Parathyroid adenoma (tissue), 2 donors: ENCODE results near the gene SULT1A1.
A peak's percentile ranks its signal among the peaks of the same experiment; 100 is the strongest.

Experiments
- H2AFZ ChIP-seq: fragments of 300-600 bp; sonication (generic); one replicate; pipeline ENCODE4 v1.7.0; 2017; ENCODE audit warnings: antibody characterized with exemption, mild to moderate bottlenecking
- H3K27ac ChIP-seq: fragments of 300-600 bp; sonication (generic); one replicate; pipeline ENCODE4 v1.7.0; 2017
- H3K27me3 ChIP-seq: fragments of 300-600 bp; sonication (generic); one replicate; pipeline ENCODE4 v1.7.0; 2017; ENCODE audit warnings: low read length; ENCODE audit not compliant: control insufficient read depth, insufficient read depth
- H3K36me3 ChIP-seq: fragments of 300-600 bp; sonication (generic); one replicate; pipeline ENCODE4 v1.7.0; 2017; ENCODE audit warnings: low read length; ENCODE audit not compliant: control insufficient read depth, insufficient read depth
- H3K4me1 ChIP-seq: fragments of 300-600 bp; sonication (generic); one replicate; pipeline ENCODE4 v1.7.0; 2017; ENCODE audit warnings: control low read depth
- H3K4me2 ChIP-seq: fragments of 300-600 bp; sonication (generic); one replicate; pipeline ENCODE4 v1.7.0; 2017; ENCODE audit warnings: low read length
- H3K4me3 ChIP-seq: fragments of 300-600 bp; sonication (generic); one replicate; pipeline ENCODE4 v1.7.0; 2017; ENCODE audit warnings: low read depth, low read length
- H3K79me2 ChIP-seq: fragments of 300-600 bp; sonication (generic); one replicate; pipeline ENCODE4 v1.7.0; 2017; ENCODE audit warnings: control low read depth
- H3K9ac ChIP-seq: fragments of 300-600 bp; sonication (generic); one replicate; pipeline ENCODE4 v1.7.0; 2017; ENCODE audit warnings: mild to moderate bottlenecking
- H3K9me3 ChIP-seq: fragments of 300-600 bp; sonication (generic); one replicate; pipeline ENCODE4 v1.7.0; 2017; ENCODE audit warnings: low read length; ENCODE audit not compliant: control insufficient read depth
- CTCF ChIP-seq: fragments of 300-600 bp; sonication (generic); IDR thresholded peaks from one replicate; pipeline ENCODE4 v1.7.0; 2017; ENCODE audit warnings: antibody characterized with exemption, mild to moderate bottlenecking
- donor health status: primary hyperparathyroidism.

Gene SULT1A1

GRCh38 chr16:28563218-28563617 is 46.6 kb downstream of the SULT1A1 start:
- H3K79me2 ChIP-seq: peaks cover 44% of the 10 kb centered on the region
- no peaks in the 10 kb centered on the region for H3K27me3 ChIP-seq
- no peak for TF ChIP-seq CTCF
- H3K9ac ChIP-seq: no peak overlapping the region
- H3K36me3 ChIP-seq: no peaks in the 10 kb centered on the region
- no peak overlapping the region for H2AFZ ChIP-seq
- no peaks in the 10 kb centered on the region for H3K9me3 ChIP-seq
- peaks cover 15% of the 10 kb centered on the region for H3K4me1 ChIP-seq
- no peak overlapping the region for H3K4me2 ChIP-seq
- no peak overlapping the region for H3K4me3 ChIP-seq
- H3K27ac ChIP-seq: no peak overlapping the region

- Histone ChIP-seq H3K4me1 (peaks cover 15% of the 10 kb centered on the region), H3K9ac (no peak overlapping the region), H3K79me2 (peaks cover 34% of the 10 kb centered on the region), H3K9me3 (no peaks in the 10 kb centered on the region), H3K27ac (peak overlapping the region; percentile 58), H3K4me3 (no peak overlapping the region), H2AFZ (peak overlapping the region; percentile 4), H3K27me3 (no peaks in the 10 kb centered on the region), H3K4me2 (peak overlapping the region; percentile 35), H3K36me3 (no peaks in the 10 kb centered on the region)
- no peak for TF ChIP-seq CTCF
Measured at GRCh38 chr16:28562199-28562598, 47.6 kb downstream of the SULT1A1 start.

GRCh38 chr16:28561557-28562187 is 48.2 kb downstream of the SULT1A1 start:
- no peak overlapping the region for H3K9ac ChIP-seq
- H3K79me2 ChIP-seq: peaks cover 31% of the 10 kb centered on the region
- no peak overlapping the region for H3K4me3 ChIP-seq
- peak overlapping the region; percentile 4 for H2AFZ ChIP-seq
- TF ChIP-seq CTCF: no peak
- no peaks in the 10 kb centered on the region for H3K9me3 ChIP-seq
- no peaks in the 10 kb centered on the region for H3K36me3 ChIP-seq
- no peaks in the 10 kb centered on the region for H3K27me3 ChIP-seq
- peak overlapping the region; percentile 35 for H3K4me2 ChIP-seq
- H3K27ac ChIP-seq: peak overlapping the region; percentile 58
- peaks cover 15% of the 10 kb centered on the region for H3K4me1 ChIP-seq

GRCh38 chr16:28558456-28558855 is 51.4 kb downstream of the SULT1A1 start:
- Histone ChIP-seq H3K9ac (no peak overlapping the region), H3K27ac (no peak overlapping the region), H3K36me3 (no peaks in the 10 kb centered on the region), H3K27me3 (no peaks in the 10 kb centered on the region), H3K9me3 (no peaks in the 10 kb centered on the region), H3K4me1 (peaks cover 22% of the 10 kb centered on the region), H3K4me2 (no peak overlapping the region), H3K79me2 (peaks cover 14% of the 10 kb centered on the region), H3K4me3 (no peak overlapping the region), H2AFZ (no peak overlapping the region)
- no peak for TF ChIP-seq CTCF

- Histone ChIP-seq H3K36me3 (no peaks in the 10 kb centered on the region), H3K9ac (no peak overlapping the region), H3K4me1 (peaks cover 15% of the 10 kb centered on the region), H3K79me2 (peaks cover 10% of the 10 kb centered on the region), H3K27ac (no peak overlapping the region), H3K27me3 (no peaks in the 10 kb centered on the region), H2AFZ (no peak overlapping the region), H3K4me3 (no peak overlapping the region), H3K9me3 (no peaks in the 10 kb centered on the region), H3K4me2 (no peak overlapping the region)
- no peak for TF ChIP-seq CTCF
Measured at GRCh38 chr16:28556914-28557320, 52.9 kb downstream of the SULT1A1 start.
